ENCODE results near the gene PRICKLE4. TPM values are rescaled to one million over a fixed set of nuclear protein-coding genes. Genes with fewer than 3 reads are reported as not detected.

PRICKLE4 gene
- total and polyA plus RNA-seq, 4 donors = 2.9 to 6.9 (median 5.5) TPM

GRCh38 chr6:41736800-41737555, 43.6 kb upstream of the PRICKLE4 start:
- Histone ChIP-seq H3K9ac (ENCODE audit: insufficient read depth in 1 of 2, low read length in 2 of 2) (no peak overlapping the region), H3K4me1 (ENCODE audit: control insufficient read depth in 5 of 5, insufficient read depth in 5 of 5, low read length in 5 of 5) (peaks cover 0 to 14% (median 5%) of the 10 kb centered on the region in 5 donors), H3K9me3 (ENCODE audit: control insufficient read depth in 4 of 4, insufficient read depth in 3 of 4, low read length in 3 of 4) (no peaks in the 10 kb centered on the region), H3K27ac (ENCODE audit: low read depth in 1 of 2, low read length in 1 of 2) (no peak overlapping the region), H3K27me3 (ENCODE audit: control insufficient read depth in 3 of 3, insufficient read depth in 3 of 3, low read length in 2 of 3) (no peaks in the 10 kb centered on the region), H3K36me3 (ENCODE audit: control insufficient read depth in 4 of 4, insufficient read depth in 4 of 4, low read length in 4 of 4) (no peaks in the 10 kb centered on the region), H3K4me3 (no peak overlapping the region)
- TF ChIP-seq CTCF (IDR thresholded peaks at IDR 0.05; ENCODE audit: control extremely low read depth, extremely low read depth) = no peak
- 93 to 94% methylated on average over 13 of the region's 13 CpGs for WGBS, 2 donors
- DNase-seq (no peak), ATAC-seq (ENCODE audit: insufficient read depth, low FRiP score) (no peak)

GRCh38 chr6:41737591-41738130, 42.9 kb upstream of the PRICKLE4 start:
- ATAC-seq (ENCODE audit: insufficient read depth, low FRiP score) (no peak), DNase-seq (no peak)
- Histone ChIP-seq H3K27me3 (ENCODE audit: control insufficient read depth in 3 of 3, insufficient read depth in 3 of 3, low read length in 2 of 3) (no peaks in the 10 kb centered on the region), H3K4me3 (no peak overlapping the region), H3K9ac (ENCODE audit: insufficient read depth in 1 of 2, low read length in 2 of 2) (no peak overlapping the region), H3K36me3 (ENCODE audit: control insufficient read depth in 4 of 4, insufficient read depth in 4 of 4, low read length in 4 of 4) (no peaks in the 10 kb centered on the region), H3K4me1 (ENCODE audit: control insufficient read depth in 5 of 5, insufficient read depth in 5 of 5, low read length in 5 of 5) (peaks cover 0 to 14% (median 5%) of the 10 kb centered on the region in 5 donors), H3K9me3 (ENCODE audit: control insufficient read depth in 4 of 4, insufficient read depth in 3 of 4, low read length in 3 of 4) (no peaks in the 10 kb centered on the region), H3K27ac (ENCODE audit: low read depth in 1 of 2, low read length in 1 of 2) (no peak overlapping the region)
- no peak for TF ChIP-seq CTCF (IDR thresholded peaks at IDR 0.05; ENCODE audit: control extremely low read depth, extremely low read depth)
- 92 to 95% methylated on average over 6 of the region's 6 CpGs for WGBS, 2 donors

- no peaks in the 10 kb centered on the region for H3K9me3 ChIP-seq (ENCODE audit: control insufficient read depth in 4 of 4, insufficient read depth in 3 of 4, low read length in 3 of 4)
- DNase-seq (no peak), ATAC-seq (ENCODE audit: insufficient read depth, low FRiP score) (no peak)
- no peak overlapping the region for H3K27ac ChIP-seq (ENCODE audit: low read depth in 1 of 2, low read length in 1 of 2)
- H3K27me3 ChIP-seq (ENCODE audit: control insufficient read depth in 3 of 3, insufficient read depth in 3 of 3, low read length in 2 of 3) = no peaks in the 10 kb centered on the region
- no peaks in the 10 kb centered on the region for H3K36me3 ChIP-seq (ENCODE audit: control insufficient read depth in 4 of 4, insufficient read depth in 4 of 4, low read length in 4 of 4)
- TF ChIP-seq CTCF (IDR thresholded peaks at IDR 0.05; ENCODE audit: control extremely low read depth, extremely low read depth) = no peak
- no peak overlapping the region for H3K9ac ChIP-seq (ENCODE audit: insufficient read depth in 1 of 2, low read length in 2 of 2)
- no peak overlapping the region for H3K4me3 ChIP-seq
- 85 to 87% methylated on average over 4 of the region's 4 CpGs for WGBS, 2 donors
- peaks cover 0 to 7% (median 2%) of the 10 kb centered on the region in 5 donors for H3K4me1 ChIP-seq (ENCODE audit: control insufficient read depth in 5 of 5, insufficient read depth in 5 of 5, low read length in 5 of 5)
These were observed 41.5 kb upstream of the PRICKLE4 start for GRCh38 chr6:41739041-41739440.

Data from lung (tissue), 12 donors.